ENCODE data around the gene SH3PXD2A.
"Not testable (repeated sequence)": the region's sequence is repeated elsewhere in the genome, so short reads cannot be mapped to it uniquely, and the experiment has no call there.

SH3PXD2A gene

GRCh38 chr10:103673606-103674005 lies 181.8 kb downstream of the SH3PXD2A start:
- DNase-seq = no peak

DNA sequence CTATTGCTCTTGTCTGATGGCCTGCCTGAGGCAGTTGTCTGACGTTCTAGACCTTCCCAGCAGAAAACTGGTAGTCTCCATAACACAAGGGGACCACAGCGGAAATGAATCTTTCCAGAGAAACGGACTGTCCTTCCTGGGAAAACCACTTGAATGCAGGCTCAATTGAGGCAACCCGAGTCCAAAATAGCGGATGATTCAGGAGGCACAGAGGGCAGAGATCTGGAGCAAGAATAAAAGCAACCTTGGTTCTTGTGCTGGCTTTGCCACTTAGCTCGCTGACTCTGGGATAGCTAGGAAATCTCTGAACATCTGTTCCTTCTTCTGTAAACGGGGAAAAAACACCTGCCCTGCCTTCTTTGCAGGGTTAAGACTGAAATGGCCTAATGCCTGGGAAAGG lies 183.0 kb downstream of the SH3PXD2A start:
- no peak for DNase-seq

GRCh38 chr10:103671126-103671895 lies 184.1 kb downstream of the SH3PXD2A start:
- DNase-seq = no peak

DNA sequence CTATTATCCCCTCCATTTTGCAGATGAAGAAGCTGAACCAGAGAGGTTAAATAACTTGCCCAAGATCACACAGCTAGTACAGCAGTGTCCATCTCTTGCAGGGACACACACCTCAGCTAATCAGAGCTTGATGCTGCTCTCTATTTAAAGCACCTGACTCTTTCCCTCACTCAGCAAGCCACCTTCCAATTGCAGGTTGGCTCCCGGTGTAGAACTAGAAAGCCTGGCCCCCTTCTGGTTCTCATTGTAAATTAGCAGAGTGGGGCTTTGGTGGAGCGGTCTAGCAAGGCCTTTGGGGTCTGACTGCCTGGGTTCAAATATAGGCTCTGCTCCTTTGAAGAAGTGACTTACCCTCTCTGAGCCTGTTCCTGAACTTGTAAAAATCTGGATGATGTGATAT lies 185.4 kb downstream of the SH3PXD2A start:
- DNase-seq = no peak

GRCh38 chr10:103669243-103669929 lies 186.0 kb downstream of the SH3PXD2A start:
- no peak for DNase-seq

GRCh38 chr10:103668351-103669242 lies 186.8 kb downstream of the SH3PXD2A start:
- peak in 14 of 58 donors; percentile 10 to 43 (median 26) for DNase-seq

DNA sequence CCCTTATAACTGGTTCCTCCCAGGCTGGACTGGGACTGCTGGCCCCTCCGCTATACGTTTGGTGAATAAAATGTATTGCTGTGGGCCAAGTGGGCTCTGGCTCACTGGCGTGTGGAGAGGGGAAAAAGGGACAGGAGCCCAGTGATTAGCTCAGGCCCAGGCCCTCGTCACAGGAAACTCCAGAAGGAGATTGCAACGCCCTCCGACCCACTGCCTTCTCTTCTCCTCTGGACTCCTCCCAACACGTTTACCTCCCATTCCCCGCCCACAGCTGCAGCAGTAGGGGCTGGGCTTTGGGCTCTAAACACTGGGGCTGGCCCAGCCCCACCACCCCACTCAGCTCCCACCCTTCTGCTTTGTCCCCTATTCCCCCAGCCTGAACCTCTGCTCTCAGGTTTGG lies 188.0 kb downstream of the SH3PXD2A start:
- DNase-seq = no peak

DNA sequence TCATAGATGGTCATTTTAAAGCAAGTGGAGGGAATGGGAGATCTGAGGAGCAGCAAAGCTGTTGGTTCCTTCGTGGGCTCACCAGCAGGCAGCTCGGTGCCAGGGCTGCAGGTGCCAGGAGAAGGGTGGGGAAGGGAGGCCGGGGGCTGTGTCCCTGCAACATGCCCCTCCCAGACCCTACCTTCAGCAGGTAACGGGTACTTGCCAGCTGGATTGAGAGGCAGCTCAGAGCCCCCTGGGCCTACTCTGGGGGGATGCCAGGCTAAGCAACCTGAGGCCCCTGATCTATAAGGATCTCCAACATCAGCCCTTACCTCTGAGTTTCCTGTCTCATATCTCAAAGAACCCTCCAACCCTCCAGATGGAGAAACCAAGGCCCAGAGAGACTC lies 188.6 kb downstream of the SH3PXD2A start:
- DNase-seq = no peak

GRCh38 chr10:103666087-103666761 lies 189.2 kb downstream of the SH3PXD2A start:
- DNase-seq = peak in 11 of 58 donors; percentile 6 to 35 (median 16)

- no peak for DNase-seq
These were observed 190.1 kb downstream of the SH3PXD2A start for GRCh38 chr10:103665162-103665889.

DNA sequence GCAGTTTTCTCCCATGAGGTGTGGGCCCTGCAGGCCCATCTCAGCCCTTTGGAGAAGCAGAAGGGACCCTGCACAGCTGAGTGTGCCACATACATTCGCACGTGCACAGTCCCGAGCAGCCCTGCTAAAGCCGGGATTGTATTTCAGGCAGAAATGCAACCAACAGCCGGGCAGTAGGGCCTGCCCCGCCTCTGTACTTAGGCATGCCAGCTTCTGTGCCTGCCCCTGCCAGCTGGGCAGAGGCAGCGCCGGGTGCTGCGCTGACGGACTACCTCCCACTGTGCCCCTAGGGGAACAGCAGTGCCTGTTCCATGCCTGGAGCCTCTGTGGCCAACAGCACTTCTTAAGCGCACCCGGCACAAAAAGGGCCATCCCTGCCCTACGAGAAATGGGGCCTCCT lies 191.6 kb downstream of the SH3PXD2A start:
- DNase-seq = peak in 55 of 58 donors; percentile 17 to 89 (median 71)

DNA sequence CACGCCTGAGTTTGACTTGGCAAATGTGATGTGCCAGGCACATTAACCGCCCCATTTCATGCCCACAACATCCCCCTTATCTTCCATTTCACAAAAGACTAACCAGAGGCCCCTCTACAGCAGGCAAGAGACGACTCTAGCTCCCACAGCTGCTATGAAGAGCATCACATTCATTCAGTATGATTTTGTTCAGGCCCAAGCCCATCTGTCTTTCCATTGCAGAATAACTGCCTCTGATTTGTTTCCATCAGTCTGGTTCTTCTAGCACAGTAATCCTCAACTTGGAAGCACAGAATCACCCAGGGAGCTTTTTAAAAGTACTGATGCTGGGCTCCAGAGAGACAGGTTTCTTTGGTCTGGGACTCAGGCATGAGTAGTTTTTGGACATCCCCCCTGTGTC lies 192.1 kb downstream of the SH3PXD2A start:
- no peak for DNase-seq

GRCh38 chr10:103662704-103663103 lies 192.7 kb downstream of the SH3PXD2A start:
- DNase-seq = not testable (repeated sequence)

DNA sequence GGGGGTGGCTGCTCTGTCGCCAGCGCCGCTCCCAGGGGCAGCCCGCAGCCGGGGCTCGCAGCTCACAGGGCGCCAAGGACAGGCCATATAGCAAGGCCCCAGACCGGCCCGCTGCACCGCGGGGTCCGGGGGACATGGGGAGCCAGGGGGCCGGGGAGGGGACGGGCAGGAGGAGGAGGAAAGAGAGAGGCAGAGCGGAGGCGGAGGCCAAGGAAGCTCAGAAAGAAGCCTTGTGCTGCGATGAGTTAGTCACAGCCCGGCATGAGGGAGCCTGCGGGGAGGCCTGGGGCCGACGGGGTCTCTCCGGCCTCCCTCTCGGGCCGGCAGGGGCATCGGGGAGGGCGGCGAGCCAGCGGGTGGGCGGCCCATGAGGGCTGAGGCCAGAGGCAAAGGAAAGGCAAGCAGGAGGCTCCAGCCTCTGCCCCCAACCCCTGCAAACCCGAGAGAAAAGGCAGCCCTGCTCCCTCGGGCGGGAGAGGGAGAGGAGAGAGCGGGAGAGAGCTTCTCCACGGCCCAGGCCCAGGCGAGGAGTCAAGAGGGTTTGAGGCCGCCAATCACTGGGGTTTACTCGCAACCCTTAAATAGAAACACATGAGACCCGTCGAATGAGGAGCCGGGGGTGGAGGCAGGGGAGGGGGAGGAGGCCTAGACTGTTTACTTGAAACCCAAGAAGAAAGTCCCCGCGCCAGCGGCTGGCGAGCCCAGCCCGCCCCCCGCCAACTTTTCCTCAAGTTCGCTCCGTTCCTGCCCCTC lies 194.0 kb downstream of the SH3PXD2A start:
- DNase-seq = peak in 17 of 58 donors; percentile 18 to 48 (median 29)

DNA sequence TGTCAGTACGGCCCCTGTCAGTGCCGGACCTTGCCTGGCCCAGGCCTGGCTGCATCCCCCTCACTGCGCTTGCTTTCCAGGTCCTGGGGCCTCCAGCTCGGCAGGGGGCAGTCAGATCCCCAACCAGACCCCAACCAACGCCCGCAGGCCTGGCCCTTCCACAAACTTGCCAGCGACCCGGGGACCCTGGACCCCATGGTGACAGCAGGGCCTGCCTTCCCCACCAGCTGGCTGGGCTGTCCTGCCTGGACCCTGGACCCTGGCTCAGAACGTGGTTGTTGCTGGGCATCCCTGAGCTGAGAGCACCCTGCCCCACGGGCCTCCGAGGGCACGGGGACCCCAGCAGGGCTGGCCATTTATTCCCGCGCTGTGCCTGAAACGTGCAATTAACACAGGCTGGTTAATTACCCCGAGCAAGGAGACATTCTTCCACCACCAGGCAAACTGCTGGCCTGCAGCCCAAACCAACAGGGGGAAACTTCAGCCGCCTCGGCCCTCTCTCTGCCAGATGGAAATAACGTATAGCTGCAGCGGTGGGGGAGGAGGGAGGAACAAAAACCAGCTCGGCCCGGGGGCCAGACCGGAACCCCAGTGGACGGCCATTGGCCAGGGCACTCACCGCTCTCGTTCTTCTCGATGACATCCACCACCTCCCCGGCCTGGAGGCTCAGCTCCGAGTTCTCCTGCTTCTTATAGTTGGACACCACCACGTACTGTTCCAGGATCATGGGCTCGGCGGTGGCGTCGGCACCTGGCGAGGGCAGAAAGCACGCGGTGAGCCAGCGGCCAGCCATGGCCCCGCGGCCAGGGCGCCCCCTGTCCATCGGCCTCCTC lies 194.8 kb downstream of the SH3PXD2A start:
- peak in 23 of 58 donors; percentile 17 to 56 (median 36) for DNase-seq

DNA sequence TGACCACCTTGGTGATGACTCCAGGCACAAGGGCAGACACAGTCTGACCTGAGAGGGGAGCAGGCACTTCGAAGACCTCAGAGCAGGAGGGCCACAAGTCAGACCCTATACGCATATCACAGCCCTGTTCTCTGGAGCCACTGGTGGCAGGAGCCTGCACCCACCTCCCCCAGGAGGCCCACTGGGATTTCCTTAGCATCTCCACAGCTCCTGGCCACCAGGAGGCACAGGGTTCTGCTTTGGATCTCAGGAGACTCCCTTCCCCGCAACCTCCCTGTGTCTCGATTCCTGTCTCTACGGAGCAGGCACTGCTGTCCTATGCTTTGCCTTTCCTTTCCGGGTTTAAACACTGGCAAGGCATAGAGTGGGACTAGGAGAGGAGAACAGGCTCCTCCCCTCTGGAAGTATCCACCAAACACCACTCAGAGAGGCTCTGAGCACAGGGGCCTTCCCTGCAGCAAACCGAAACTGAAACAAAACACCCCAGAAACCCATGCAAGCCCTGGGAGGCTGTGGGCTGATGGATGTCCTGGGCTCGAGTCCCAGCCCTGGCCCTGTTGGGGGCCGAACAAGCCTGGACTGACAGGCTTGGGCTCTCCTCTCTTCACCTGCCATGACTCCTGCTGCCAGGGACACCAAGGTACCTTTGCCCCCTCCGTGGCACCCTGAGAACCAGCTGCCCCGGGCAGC lies 195.6 kb downstream of the SH3PXD2A start:
- DNase-seq = peak in 47 of 58 donors; percentile 19 to 77 (median 45)

- no peak for DNase-seq
These were observed 197.3 kb downstream of the SH3PXD2A start for GRCh38 chr10:103658049-103658577.
